PC-3 (cell line): Measurements from ENCODE around the gene BBS4. TPM values are rescaled to one million over a fixed set of nuclear protein-coding genes. Genes with fewer than 3 reads are reported as not detected.

Experiments
- ATAC-seq: fragments of 200-7000 bp; cut with Tn5 transposase; 2 replicates; pipeline ENCODE4 v1.9.1; 2020; ENCODE audit warnings: mild to moderate bottlenecking, moderate library complexity
- BruUV-seq: library from RNA; stranded (reverse); fragments of 400-500 nt; replicated peaks from 2 replicates; lab custom pipeline; 2021; lab: Mats Ljungman, UMichigan
- CTCF ChIA-PET: fragments of 300-600 bp; sonication (Branson Sonifier 250); formaldehyde crosslinking; loops from one replicate; lab custom pipeline; 2022; ENCODE audit warnings: antibody characterized with exemption; lab: Charles Lee
- POLR2A ChIA-PET: fragments of 300-600 bp; sonication (Branson Sonifier 250); formaldehyde crosslinking; loops from one replicate; lab custom pipeline; 2022; ENCODE audit warnings: antibody characterized with exemption; ENCODE audit not compliant: unreplicated experiment; lab: Charles Lee
- DNase-seq: peaks from one replicate; pipeline ENCODE4 v3.0.0-alpha.2; 2015
- H2AFZ ChIP-seq: fragments of 300-600 bp; sonication (generic); 2 replicates; pipeline ENCODE4 v1.6.0; 2016; ENCODE audit warnings: antibody characterized with exemption, low read length
- H3F3A ChIP-seq: fragments of 300-600 bp; sonication (generic); one replicate; pipeline ENCODE4 v1.6.0; 2017; ENCODE audit warnings: antibody characterized with exemption, low read length, control low read depth, mild to moderate bottlenecking; ENCODE audit not compliant: unreplicated experiment
- H3K27ac ChIP-seq: fragments of 300-600 bp; sonication (generic); 2 replicates; pipeline ENCODE4 v1.5.1; 2016; ENCODE audit warnings: mild to moderate bottlenecking, low read length
- H3K27me3 ChIP-seq: fragments of 300-600 bp; sonication (generic); 2 replicates; pipeline ENCODE4 v1.6.1; 2016; ENCODE audit warnings: low read length, mixed read lengths
- H3K36me3 ChIP-seq: fragments of 300-600 bp; sonication (generic); 2 replicates; pipeline ENCODE4 v1.6.1; 2016; ENCODE audit warnings: low read depth, mixed run types, low read length, mixed read lengths
- H3K4me1 ChIP-seq: fragments of 300-600 bp; sonication (generic); 2 replicates; pipeline ENCODE4 v1.5.1; 2016; ENCODE audit warnings: low read length; ENCODE audit not compliant: insufficient read depth
- H3K4me2 ChIP-seq: fragments of 300-600 bp; sonication (generic); 2 replicates; pipeline ENCODE4 v1.6.0; 2016; ENCODE audit warnings: low read length
- H3K4me3 ChIP-seq: fragments of 300-600 bp; sonication (generic); 2 replicates; pipeline ENCODE4 v1.5.1; 2016; ENCODE audit warnings: mild to moderate bottlenecking, low read length, mixed read lengths
- H3K79me2 ChIP-seq: fragments of 300-600 bp; sonication (generic); 2 replicates; pipeline ENCODE4 v1.6.1; 2017; ENCODE audit warnings: low read length, mixed read lengths
- H3K9ac ChIP-seq: fragments of 300-600 bp; sonication (generic); 2 replicates; pipeline ENCODE4 v1.6.0; 2016; ENCODE audit warnings: mild to moderate bottlenecking, low read length
- H3K9me2 ChIP-seq: fragments of 300-600 bp; sonication (generic); replicated peaks from 2 replicates; pipeline ENCODE4 v1.6.1; 2016; ENCODE audit warnings: mixed run types, low read length, mixed read lengths
- H3K9me3 ChIP-seq: fragments of 300-600 bp; sonication (generic); 2 replicates; pipeline ENCODE4 v1.6.1; 2016; ENCODE audit warnings: low read length, mixed read lengths
- H4K20me1 ChIP-seq: fragments of 300-600 bp; sonication (generic); 2 replicates; pipeline ENCODE4 v1.6.1; 2016; ENCODE audit warnings: low read length, mixed read lengths
- EZH2 ChIP-seq: fragments of 300-600 bp; sonication (generic); IDR thresholded peaks from one replicate; pipeline ENCODE4 v1.6.1; 2017; ENCODE audit warnings: antibody characterized with exemption, mild to moderate bottlenecking, low read length; ENCODE audit not compliant: unreplicated experiment
- EZH2phosphoT487 ChIP-seq: fragments of 300-600 bp; sonication (generic); IDR thresholded peaks from 2 replicates; pipeline ENCODE4 v1.6.1; 2018; ENCODE audit warnings: mild to moderate bottlenecking, antibody characterized with exemption, low read length, borderline replicate concordance
- intact Hi-C: fragments of 100-400 bp; cut with micrococcal nuclease; formaldehyde crosslinking; loops from 2 replicates; pipeline ENCODE4 v1.9.0; 2023
- total RNA-seq: library from RNA; depleted of rRNA; stranded (reverse); fragments of >200 nt; gene quantifications from 2 replicates; pipeline ENCODE4 v1.2.3, GENCODE V29; 2014
- TF ChIP-seq, protein P1 (sequence below): fragments of 300-600 bp; sonication (generic); conservative IDR thresholded peaks from 2 replicates; pipeline ENCODE4 v1.5.1; 2017; ENCODE audit warnings: antibody characterized with exemption, low read depth, mild to moderate bottlenecking, low read length

Gene BBS4
- total RNA-seq, 1 experiment from 2014 or later: 18.7 TPM

DNA sequence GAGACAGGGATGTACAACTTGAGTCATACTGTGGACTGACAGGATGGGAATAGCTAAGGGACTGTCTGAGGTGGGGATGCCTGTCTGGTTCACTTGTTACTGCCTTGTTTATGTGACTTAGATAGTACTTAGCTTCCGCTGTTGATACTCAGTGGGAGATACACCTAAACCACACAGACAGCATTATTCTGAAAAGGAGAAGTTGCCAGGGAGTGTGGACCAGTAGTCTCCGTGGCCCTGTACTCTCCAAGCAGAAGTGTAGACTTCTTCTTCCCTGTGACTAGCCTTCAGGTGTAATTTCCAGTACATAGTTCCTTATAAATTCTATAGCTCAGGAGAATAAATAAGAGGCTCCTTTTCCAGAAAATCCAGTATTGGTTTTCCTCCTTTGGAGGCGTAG lies 5.1 kb upstream of the BBS4 start:
- CTCF ChIA-PET: no interaction called here

GRCh38 chr15:72682772-72683171 lies 3.2 kb upstream of the BBS4 start:
- POLR2A ChIA-PET: interaction anchor here (0.6 kb wide), 1 partner anchor 293 kb away, joined by 8 read pairs; no protein-coding TSS in a partner anchor
- intact Hi-C loops: no loop called here
- no peaks in the 10 kb centered on the region for H4K20me1 ChIP-seq
- H2AFZ ChIP-seq: no peak overlapping the region
- H3K4me2 ChIP-seq: no peak overlapping the region
- H3K4me1 ChIP-seq: peaks cover 7% of the 10 kb centered on the region
- no peaks in the 10 kb centered on the region for H3F3A ChIP-seq
- BruUV-seq: no TSS peak
- H3K36me3 ChIP-seq: no peaks in the 10 kb centered on the region
- ATAC-seq (no peak), DNase-seq (no peak)
- CTCF ChIA-PET: no interaction called here
- no peaks in the 10 kb centered on the region for H3K79me2 ChIP-seq
- H3K27me3 ChIP-seq: peaks cover 9% of the 10 kb centered on the region; the same call in 1 of the 2 replicates
- no peak overlapping the region for H3K9ac ChIP-seq
- TF ChIP-seq EZH2 (no peak), EZH2phosphoT487 (no peak)
- TF ChIP-seq, protein P1, sequence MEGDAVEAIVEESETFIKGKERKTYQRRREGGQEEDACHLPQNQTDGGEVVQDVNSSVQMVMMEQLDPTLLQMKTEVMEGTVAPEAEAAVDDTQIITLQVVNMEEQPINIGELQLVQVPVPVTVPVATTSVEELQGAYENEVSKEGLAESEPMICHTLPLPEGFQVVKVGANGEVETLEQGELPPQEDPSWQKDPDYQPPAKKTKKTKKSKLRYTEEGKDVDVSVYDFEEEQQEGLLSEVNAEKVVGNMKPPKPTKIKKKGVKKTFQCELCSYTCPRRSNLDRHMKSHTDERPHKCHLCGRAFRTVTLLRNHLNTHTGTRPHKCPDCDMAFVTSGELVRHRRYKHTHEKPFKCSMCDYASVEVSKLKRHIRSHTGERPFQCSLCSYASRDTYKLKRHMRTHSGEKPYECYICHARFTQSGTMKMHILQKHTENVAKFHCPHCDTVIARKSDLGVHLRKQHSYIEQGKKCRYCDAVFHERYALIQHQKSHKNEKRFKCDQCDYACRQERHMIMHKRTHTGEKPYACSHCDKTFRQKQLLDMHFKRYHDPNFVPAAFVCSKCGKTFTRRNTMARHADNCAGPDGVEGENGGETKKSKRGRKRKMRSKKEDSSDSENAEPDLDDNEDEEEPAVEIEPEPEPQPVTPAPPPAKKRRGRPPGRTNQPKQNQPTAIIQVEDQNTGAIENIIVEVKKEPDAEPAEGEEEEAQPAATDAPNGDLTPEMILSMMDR: no peak
- H3K4me3 ChIP-seq: no peak overlapping the region
- no peaks in the 10 kb centered on the region for H3K9me2 ChIP-seq
- H3K27ac ChIP-seq: no peak overlapping the region
- no peaks in the 10 kb centered on the region for H3K9me3 ChIP-seq

More for the DNA sequence above, 5.1 kb upstream of the BBS4 start:
- Histone ChIP-seq H3K4me3 (no peak overlapping the region), H3K9ac (no peak overlapping the region), H3K36me3 (no peaks in the 10 kb centered on the region), H3F3A (no peaks in the 10 kb centered on the region), H4K20me1 (no peaks in the 10 kb centered on the region), H3K4me1 (peaks cover 7% of the 10 kb centered on the region), H2AFZ (no peak overlapping the region), H3K9me3 (no peaks in the 10 kb centered on the region), H3K27ac (no peak overlapping the region), H3K9me2 (no peaks in the 10 kb centered on the region), H3K27me3 (peaks cover 9% of the 10 kb centered on the region; the same call in 1 of the 2 replicates), H3K79me2 (no peaks in the 10 kb centered on the region), H3K4me2 (no peak overlapping the region)
- TF ChIP-seq EZH2: no peak
- TF ChIP-seq, protein P1: no peak
- POLR2A ChIA-PET: interaction anchor here (0.6 kb wide), 1 partner anchor 107 kb away, joined by 7 read pairs; no protein-coding TSS in a partner anchor
- DNase-seq (no peak), ATAC-seq (no peak)
- no TSS peak for BruUV-seq
- intact Hi-C loops: no loop called here

GRCh38 chr15:72685301-72685924 lies 594 bp upstream of the BBS4 start:
- ATAC-seq (no peak), DNase-seq (no peak)
- BruUV-seq: TSS peak; percentile 98
- Histone ChIP-seq H3K4me3 (peak overlapping the region; percentile 93), H3K4me2 (peak overlapping the region; percentile 98), H4K20me1 (no peaks in the 10 kb centered on the region), H3K36me3 (no peaks in the 10 kb centered on the region), H3K9me2 (no peaks in the 10 kb centered on the region), H3K4me1 (peaks cover 7% of the 10 kb centered on the region), H3K27ac (peak overlapping the region; percentile 64), H3K79me2 (peaks cover 10% of the 10 kb centered on the region; the same call in 1 of the 2 replicates), H3K27me3 (no peaks in the 10 kb centered on the region), H3F3A (no peaks in the 10 kb centered on the region), H3K9ac (peak overlapping the region; percentile 82), H2AFZ (peak overlapping the region; percentile 92), H3K9me3 (no peaks in the 10 kb centered on the region)
- intact Hi-C loops: loop anchor here (5.0 kb wide), 1 partner anchor 88 kb away; no protein-coding TSS in a partner anchor
- TF ChIP-seq, protein P1: no peak
- ChIA-PET CTCF (no interaction called here), POLR2A (interaction anchor here (0.6 kb wide), 1 partner anchor 11 kb away, joined by 5 read pairs; no protein-coding TSS in a partner anchor)
